Thoracic aorta (tissue), 2 donors: ENCODE results near the gene PRSS1. TPM values are rescaled to one million over a fixed set of nuclear protein-coding genes. Genes with fewer than 3 reads are reported as not detected.
"Not testable (repeated sequence)": the region's sequence is repeated elsewhere in the genome, so short reads cannot be mapped to it uniquely, and the experiment has no call there.

ENCODE experiments used
- ATAC-seq: fragments of 150-250 bp; one replicate; pipeline ENCODE4 v1.8.0; 2017; ENCODE audit warnings: low read depth; ENCODE audit not compliant: insufficient number of reproducible peaks, low FRiP score
- DNase-seq: peaks from one replicate; pipeline ENCODE4 v3.0.0-alpha.2; 2020; ENCODE audit warnings: low spot score
- H3K27ac ChIP-seq, 2 donors: fragments of 200-600 bp; sonication (generic); 1 replicate in 1 of 2; 2 replicates in 1 of 2; pipeline ENCODE4 v1.5.1; 2016; ENCODE audit warnings: mild to moderate bottlenecking in 2 of 2, moderate library complexity in 2 of 2
- H3K27me3 ChIP-seq: fragments of 200-600 bp; sonication (generic); replicated peaks from 2 replicates; pipeline ENCODE4 v1.6.0; 2016; ENCODE audit warnings: mild to moderate bottlenecking; ENCODE audit not compliant: insufficient read depth
- H3K36me3 ChIP-seq: fragments of 200-600 bp; sonication (generic); one replicate; pipeline ENCODE4 v1.5.1; 2016
- H3K4me1 ChIP-seq, 2 donors: fragments of 200-600 bp; sonication (generic); 1 replicate in 1 of 2; 2 replicates in 1 of 2; pipeline versions ENCODE4 v1.5.1 to v1.6.0; 2016; ENCODE audit warnings: low read depth in 2 of 2, mild to moderate bottlenecking in 1 of 2; ENCODE audit not compliant: control insufficient read depth in 1 of 2
- H3K4me3 ChIP-seq: fragments of 200-600 bp; sonication (generic); 2 replicates; pipeline ENCODE4 v1.5.1; 2016; ENCODE audit warnings: mild to moderate bottlenecking
- H3K9me3 ChIP-seq: fragments of 200-600 bp; sonication (generic); 2 replicates; pipeline ENCODE4 v1.5.1; 2016
- total RNA-seq, 2 donors: library from RNA; depleted of rRNA; stranded (reverse); fragments of >200 nt; gene quantifications; one replicate each; pipeline versions ENCODE4 v1.1.0 to v1.2.3, GENCODE V29; 2016
- TF ChIP-seq, protein P1 (sequence below): fragments of 200-600 bp; sonication (generic); IDR thresholded peaks from one replicate; pipeline ENCODE4 v1.5.1; 2019; ENCODE audit warnings: antibody characterized with exemption

Gene PRSS1
- total RNA-seq, 2 donors from 2014 or later: 5.1 to 16.9 TPM

GRCh38 chr7:142754681-142755575 is 5.7 kb downstream of the PRSS1 start:
- Histone ChIP-seq H3K9me3 (no peaks in the 10 kb centered on the region), H3K4me3 (no peak overlapping the region), H3K27ac (no peak overlapping the region), H3K36me3 (no peaks in the 10 kb centered on the region), H3K4me1 (no peaks in the 10 kb centered on the region), H3K27me3 (no peaks in the 10 kb centered on the region)
- DNase-seq (no peak), ATAC-seq (no peak)
- TF ChIP-seq, protein P1, sequence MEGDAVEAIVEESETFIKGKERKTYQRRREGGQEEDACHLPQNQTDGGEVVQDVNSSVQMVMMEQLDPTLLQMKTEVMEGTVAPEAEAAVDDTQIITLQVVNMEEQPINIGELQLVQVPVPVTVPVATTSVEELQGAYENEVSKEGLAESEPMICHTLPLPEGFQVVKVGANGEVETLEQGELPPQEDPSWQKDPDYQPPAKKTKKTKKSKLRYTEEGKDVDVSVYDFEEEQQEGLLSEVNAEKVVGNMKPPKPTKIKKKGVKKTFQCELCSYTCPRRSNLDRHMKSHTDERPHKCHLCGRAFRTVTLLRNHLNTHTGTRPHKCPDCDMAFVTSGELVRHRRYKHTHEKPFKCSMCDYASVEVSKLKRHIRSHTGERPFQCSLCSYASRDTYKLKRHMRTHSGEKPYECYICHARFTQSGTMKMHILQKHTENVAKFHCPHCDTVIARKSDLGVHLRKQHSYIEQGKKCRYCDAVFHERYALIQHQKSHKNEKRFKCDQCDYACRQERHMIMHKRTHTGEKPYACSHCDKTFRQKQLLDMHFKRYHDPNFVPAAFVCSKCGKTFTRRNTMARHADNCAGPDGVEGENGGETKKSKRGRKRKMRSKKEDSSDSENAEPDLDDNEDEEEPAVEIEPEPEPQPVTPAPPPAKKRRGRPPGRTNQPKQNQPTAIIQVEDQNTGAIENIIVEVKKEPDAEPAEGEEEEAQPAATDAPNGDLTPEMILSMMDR: no peak

GRCh38 chr7:142758312-142758711 is 9.0 kb downstream of the PRSS1 start:
- not testable (repeated sequence) for ATAC-seq, H3K4me3 ChIP-seq, DNase-seq, H3K36me3 ChIP-seq, H3K27me3 ChIP-seq, H3K27ac ChIP-seq, H3K4me1 ChIP-seq, H3K9me3 ChIP-seq

- ATAC-seq (no peak), DNase-seq (no peak)
- no peaks in the 10 kb centered on the region for H3K4me1 ChIP-seq
- H3K27me3 ChIP-seq: no peaks in the 10 kb centered on the region
- TF ChIP-seq, protein P1: no peak
- no peaks in the 10 kb centered on the region for H3K9me3 ChIP-seq
- no peak overlapping the region for H3K4me3 ChIP-seq
- H3K36me3 ChIP-seq: no peaks in the 10 kb centered on the region
- no peak overlapping the region for H3K27ac ChIP-seq
Observed at GRCh38 chr7:142759433-142759832, 10.2 kb downstream of the PRSS1 start.

GRCh38 chr7:142760071-142760642 is 10.9 kb downstream of the PRSS1 start:
- DNase-seq (no peak), ATAC-seq (no peak)
- H3K36me3 ChIP-seq: no peaks in the 10 kb centered on the region
- no peaks in the 10 kb centered on the region for H3K27me3 ChIP-seq
- no peak overlapping the region for H3K27ac ChIP-seq
- H3K4me1 ChIP-seq: no peaks in the 10 kb centered on the region
- no peaks in the 10 kb centered on the region for H3K9me3 ChIP-seq
- H3K4me3 ChIP-seq: no peak overlapping the region
- TF ChIP-seq, protein P1: no peak

GRCh38 chr7:142761606-142762005 is 12.3 kb downstream of the PRSS1 start:
- not testable (repeated sequence) for H3K4me1 ChIP-seq, H3K4me3 ChIP-seq, H3K27ac ChIP-seq, H3K9me3 ChIP-seq, H3K36me3 ChIP-seq, ATAC-seq, DNase-seq, H3K27me3 ChIP-seq

DNA sequence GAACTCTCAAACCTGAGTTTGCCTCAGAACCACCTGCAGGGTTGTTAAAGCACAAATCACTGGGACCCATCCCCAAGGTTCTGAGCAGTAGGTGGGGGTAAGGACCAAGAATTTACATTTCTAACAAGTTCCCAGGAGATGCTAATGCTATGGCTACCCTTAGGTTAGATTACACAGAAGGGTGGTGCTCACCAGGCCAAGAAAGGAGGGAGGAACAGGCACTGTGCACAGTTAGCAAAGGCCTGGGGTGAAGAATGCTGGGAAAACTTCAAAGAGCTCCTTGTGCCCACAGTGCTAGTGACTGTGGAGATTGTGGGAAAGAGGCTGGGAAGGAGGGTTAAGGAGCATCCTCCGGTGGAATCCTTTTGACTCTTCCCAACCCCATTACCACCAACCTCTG is 12.8 kb downstream of the PRSS1 start:
- Histone ChIP-seq H3K9me3 (no peaks in the 10 kb centered on the region), H3K4me3 (no peak overlapping the region), H3K36me3 (no peaks in the 10 kb centered on the region), H3K27me3 (no peaks in the 10 kb centered on the region), H3K27ac (no peak overlapping the region), H3K4me1 (no peaks in the 10 kb centered on the region)
- DNase-seq: no peak
- ATAC-seq: no peak
- TF ChIP-seq, protein P1: no peak
